ENCODE results near the gene LYPD6. TPM values are rescaled to one million over a fixed set of nuclear protein-coding genes. Genes with fewer than 3 reads are reported as not detected.

LYPD6 gene
- total RNA-seq, 4 donors from 2014 or later, result 0.83 to 1.4 (median 1.1) TPM

GRCh38 chr2:149441255-149441654, 110.9 kb downstream of the LYPD6 start:
- no peak overlapping the region for H3K4me3 ChIP-seq
- no peak overlapping the region for H3K27ac ChIP-seq (replicated peaks in 1 of 4)
- no peak for DNase-seq (ENCODE audit: extremely low spot score)
- no peaks in the 10 kb centered on the region for H3K36me3 ChIP-seq
- 89% methylated on average over 3 of the region's 3 CpGs for WGBS
- no peaks in the 10 kb centered on the region for H3K9me3 ChIP-seq
- H3K4me1 ChIP-seq, result no peaks in the 10 kb centered on the region
- no peaks in the 10 kb centered on the region for H3K27me3 ChIP-seq
- no peak for TF ChIP-seq POLR2A (IDR thresholded peaks at IDR 0.05; ENCODE audit: low read depth)
- no peak for TF ChIP-seq CTCF (IDR thresholded peaks at IDR 0.05)
- no peak for TF ChIP-seq EP300 (IDR thresholded peaks at IDR 0.05)
- no peak for TF ChIP-seq POLR2AphosphoS5 (IDR thresholded peaks at IDR 0.05)
- intact Hi-C loops (cut with DNase I), result no loop called here

GRCh38 chr2:149442346-149442745, 112.0 kb downstream of the LYPD6 start:
- H3K36me3 ChIP-seq, result no peaks in the 10 kb centered on the region
- H3K27ac ChIP-seq (replicated peaks in 1 of 4), result no peak overlapping the region
- no peaks in the 10 kb centered on the region for H3K27me3 ChIP-seq
- H3K9me3 ChIP-seq, result no peaks in the 10 kb centered on the region
- TF ChIP-seq EP300 (IDR thresholded peaks at IDR 0.05) (no peak), POLR2AphosphoS5 (IDR thresholded peaks at IDR 0.05) (no peak), POLR2A (IDR thresholded peaks at IDR 0.05; ENCODE audit: low read depth) (no peak), CTCF (IDR thresholded peaks at IDR 0.05) (no peak)
- WGBS, result 79% methylated on average over 4 of the region's 4 CpGs
- H3K4me3 ChIP-seq, result no peak overlapping the region
- DNase-seq (ENCODE audit: extremely low spot score), result no peak
- intact Hi-C loops (cut with DNase I), result no loop called here
- H3K4me1 ChIP-seq, result no peaks in the 10 kb centered on the region

- intact Hi-C loops (cut with DNase I), result no loop called here
- no peaks in the 10 kb centered on the region for H3K36me3 ChIP-seq
- no peak for DNase-seq (ENCODE audit: extremely low spot score)
- H3K9me3 ChIP-seq, result no peaks in the 10 kb centered on the region
- no peak for TF ChIP-seq CTCF (IDR thresholded peaks at IDR 0.05)
- no peak for TF ChIP-seq POLR2A (IDR thresholded peaks at IDR 0.05; ENCODE audit: low read depth)
- no peak for TF ChIP-seq EP300 (IDR thresholded peaks at IDR 0.05)
- no peak for TF ChIP-seq POLR2AphosphoS5 (IDR thresholded peaks at IDR 0.05)
- no peak overlapping the region for H3K27ac ChIP-seq (replicated peaks in 1 of 4)
- 76% methylated on average over 2 of the region's 2 CpGs for WGBS
- no peak overlapping the region for H3K4me3 ChIP-seq
- H3K27me3 ChIP-seq, result no peaks in the 10 kb centered on the region
- H3K4me1 ChIP-seq, result no peaks in the 10 kb centered on the region
Observed at GRCh38 chr2:149443150-149443549, 112.8 kb downstream of the LYPD6 start.

- Histone ChIP-seq H3K27me3 (no peaks in the 10 kb centered on the region), H3K36me3 (no peaks in the 10 kb centered on the region), H3K27ac (replicated peaks in 1 of 4) (no peak overlapping the region), H3K9me3 (no peaks in the 10 kb centered on the region), H3K4me1 (no peaks in the 10 kb centered on the region), H3K4me3 (no peak overlapping the region)
- WGBS, result 90% methylated on average over 3 of the region's 3 CpGs
- DNase-seq (ENCODE audit: extremely low spot score), result no peak
- no peak for TF ChIP-seq POLR2A (IDR thresholded peaks at IDR 0.05; ENCODE audit: low read depth)
- no peak for TF ChIP-seq POLR2AphosphoS5 (IDR thresholded peaks at IDR 0.05)
- intact Hi-C loops (cut with DNase I), result no loop called here
Observed at GRCh38 chr2:149446748-149447147, 116.4 kb downstream of the LYPD6 start.

GRCh38 chr2:149448315-149448714, 117.9 kb downstream of the LYPD6 start:
- intact Hi-C loops (cut with DNase I), result no loop called here
- WGBS, result 76% methylated on average over 2 of the region's 2 CpGs
- H3K36me3 ChIP-seq, result no peaks in the 10 kb centered on the region

More at GRCh38 chr2:149448315-149448714, 117.9 kb downstream of the LYPD6 start:
- H3K27ac ChIP-seq (replicated peaks in 1 of 4), result no peak overlapping the region
- H3K4me3 ChIP-seq, result no peak overlapping the region
- TF ChIP-seq POLR2AphosphoS5 (IDR thresholded peaks at IDR 0.05), result no peak
- no peak for TF ChIP-seq EP300 (IDR thresholded peaks at IDR 0.05)
- no peak for TF ChIP-seq CTCF (IDR thresholded peaks at IDR 0.05)
- no peak for TF ChIP-seq POLR2A (IDR thresholded peaks at IDR 0.05; ENCODE audit: low read depth)
- no peaks in the 10 kb centered on the region for H3K4me1 ChIP-seq
- H3K27me3 ChIP-seq, result no peaks in the 10 kb centered on the region
- H3K9me3 ChIP-seq, result no peaks in the 10 kb centered on the region
- DNase-seq (ENCODE audit: extremely low spot score), result no peak

Data from esophagus muscularis mucosa (tissue), 4 donors.